Glutamatergic neuron (in vitro differentiated cells): ENCODE results near the gene SERPINA10. TPM values are rescaled to one million over a fixed set of nuclear protein-coding genes. Genes with fewer than 3 reads are reported as not detected.

Source experiments
- DNase-seq: peaks from one replicate; pipeline ENCODE4 v3.0.0; 2022
- H3K27ac Mint-ChIP-seq: one replicate; pipeline ENCODE4 v1.8.0; 2020; ENCODE audit warnings: mild to moderate bottlenecking, mixed read lengths, inconsistent platforms; ENCODE audit not compliant: unreplicated experiment
- H3K27me3 Mint-ChIP-seq: one replicate; pipeline ENCODE4 v1.8.0; 2020; ENCODE audit warnings: mild to moderate bottlenecking, moderate library complexity, mixed read lengths, inconsistent platforms; ENCODE audit not compliant: unreplicated experiment
- H3K36me3 Mint-ChIP-seq: one replicate; pipeline ENCODE4 v1.8.0; 2020; ENCODE audit warnings: mild to moderate bottlenecking, mixed read lengths, inconsistent platforms; ENCODE audit not compliant: unreplicated experiment
- H3K4me1 Mint-ChIP-seq: one replicate; pipeline ENCODE4 v1.8.0; 2020; ENCODE audit warnings: mild to moderate bottlenecking, low read depth, mixed read lengths, inconsistent platforms; ENCODE audit not compliant: unreplicated experiment
- H3K4me3 Mint-ChIP-seq: one replicate; pipeline ENCODE4 v1.8.0; 2020; ENCODE audit warnings: mild to moderate bottlenecking, mixed read lengths, inconsistent platforms; ENCODE audit not compliant: unreplicated experiment
- H3K9me3 Mint-ChIP-seq: one replicate; pipeline ENCODE4 v1.8.0; 2020; ENCODE audit warnings: mild to moderate bottlenecking, moderate library complexity, mixed read lengths, inconsistent platforms; ENCODE audit not compliant: unreplicated experiment
- total RNA-seq: library from RNA; stranded (reverse); fragmentation: NEBNext Ultra II Directional; extraction: Animal tissue kit (Norgen Biotek cat#: 25700); gene quantifications from one replicate; pipeline ENCODE4 v1.2.1, GENCODE V29; 2021; ENCODE audit not compliant: unreplicated experiment
- TF ChIP-seq, protein P1 (sequence below): fragments of 200-600 bp; sonication (generic); IDR thresholded peaks from one replicate; pipeline ENCODE4 v1.5.0; 2021; ENCODE audit not compliant: partially characterized antibody, unreplicated experiment

Gene SERPINA10
- total RNA-seq, 1 donor from 2014 or later: not detected

DNA sequence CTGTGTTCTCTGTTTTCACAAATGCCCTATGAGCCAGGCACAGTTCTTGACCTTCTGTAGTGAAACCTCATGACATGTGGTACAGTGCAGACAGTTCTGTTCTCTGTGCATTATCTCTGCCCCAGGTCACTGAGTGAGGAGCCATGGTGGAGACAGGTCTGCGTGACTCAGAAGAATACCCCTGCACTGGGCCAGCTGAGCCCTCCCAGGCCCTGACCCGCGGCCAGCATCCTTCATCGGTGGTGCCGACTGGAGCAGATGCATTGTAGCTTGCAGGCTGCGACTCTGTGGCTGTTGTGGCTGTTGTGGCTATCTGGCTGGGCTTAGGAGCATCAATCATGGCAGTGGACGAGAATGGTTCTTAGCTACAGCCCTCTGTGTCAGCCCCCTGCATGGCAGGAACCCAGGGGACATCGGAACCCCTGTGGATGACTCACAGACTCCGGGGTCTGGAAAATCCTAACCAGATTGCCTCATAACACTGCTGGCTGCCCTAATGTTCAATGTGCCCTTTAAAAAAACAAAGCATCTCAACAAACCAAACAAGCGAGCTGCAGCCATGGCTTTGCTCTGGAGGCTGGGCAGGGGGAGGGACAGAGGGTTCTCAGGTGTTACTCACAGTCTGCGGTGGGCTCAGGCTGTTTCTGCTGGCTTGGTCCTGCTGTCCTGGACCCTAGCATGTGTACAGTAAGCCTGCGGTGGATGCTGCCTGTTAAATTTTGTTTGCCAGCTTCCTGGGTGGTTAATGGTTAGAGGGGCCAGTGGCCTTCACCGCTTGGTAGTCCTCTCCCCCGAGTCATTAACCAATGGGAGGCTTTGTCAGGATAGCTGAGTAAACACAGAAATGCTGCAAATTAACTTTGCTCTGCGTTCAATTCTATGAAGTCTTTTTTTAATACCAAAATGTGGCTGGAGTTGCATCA is 29.8 kb upstream of the SERPINA10 start, which contains the start of gene SERPINA6:
SERPINA6 (minus strand) TSS at position 689 of the 923 bp plus-strand sequence. CDS start 8,688 bp downstream, outside the sequence.
- Mint-ChIP-seq H3K36me3 (no peaks in the 10 kb centered on the region), H3K9me3 (no peaks in the 10 kb centered on the region), H3K27me3 (peaks cover 3% of the 10 kb centered on the region), H3K4me1 (no peaks in the 10 kb centered on the region), H3K27ac (no peak within 1 kb of the TSS), H3K4me3 (no peak within 1 kb of the TSS)
- DNase-seq: no peak
- TF ChIP-seq, protein P1, sequence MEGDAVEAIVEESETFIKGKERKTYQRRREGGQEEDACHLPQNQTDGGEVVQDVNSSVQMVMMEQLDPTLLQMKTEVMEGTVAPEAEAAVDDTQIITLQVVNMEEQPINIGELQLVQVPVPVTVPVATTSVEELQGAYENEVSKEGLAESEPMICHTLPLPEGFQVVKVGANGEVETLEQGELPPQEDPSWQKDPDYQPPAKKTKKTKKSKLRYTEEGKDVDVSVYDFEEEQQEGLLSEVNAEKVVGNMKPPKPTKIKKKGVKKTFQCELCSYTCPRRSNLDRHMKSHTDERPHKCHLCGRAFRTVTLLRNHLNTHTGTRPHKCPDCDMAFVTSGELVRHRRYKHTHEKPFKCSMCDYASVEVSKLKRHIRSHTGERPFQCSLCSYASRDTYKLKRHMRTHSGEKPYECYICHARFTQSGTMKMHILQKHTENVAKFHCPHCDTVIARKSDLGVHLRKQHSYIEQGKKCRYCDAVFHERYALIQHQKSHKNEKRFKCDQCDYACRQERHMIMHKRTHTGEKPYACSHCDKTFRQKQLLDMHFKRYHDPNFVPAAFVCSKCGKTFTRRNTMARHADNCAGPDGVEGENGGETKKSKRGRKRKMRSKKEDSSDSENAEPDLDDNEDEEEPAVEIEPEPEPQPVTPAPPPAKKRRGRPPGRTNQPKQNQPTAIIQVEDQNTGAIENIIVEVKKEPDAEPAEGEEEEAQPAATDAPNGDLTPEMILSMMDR: no peak

DNA sequence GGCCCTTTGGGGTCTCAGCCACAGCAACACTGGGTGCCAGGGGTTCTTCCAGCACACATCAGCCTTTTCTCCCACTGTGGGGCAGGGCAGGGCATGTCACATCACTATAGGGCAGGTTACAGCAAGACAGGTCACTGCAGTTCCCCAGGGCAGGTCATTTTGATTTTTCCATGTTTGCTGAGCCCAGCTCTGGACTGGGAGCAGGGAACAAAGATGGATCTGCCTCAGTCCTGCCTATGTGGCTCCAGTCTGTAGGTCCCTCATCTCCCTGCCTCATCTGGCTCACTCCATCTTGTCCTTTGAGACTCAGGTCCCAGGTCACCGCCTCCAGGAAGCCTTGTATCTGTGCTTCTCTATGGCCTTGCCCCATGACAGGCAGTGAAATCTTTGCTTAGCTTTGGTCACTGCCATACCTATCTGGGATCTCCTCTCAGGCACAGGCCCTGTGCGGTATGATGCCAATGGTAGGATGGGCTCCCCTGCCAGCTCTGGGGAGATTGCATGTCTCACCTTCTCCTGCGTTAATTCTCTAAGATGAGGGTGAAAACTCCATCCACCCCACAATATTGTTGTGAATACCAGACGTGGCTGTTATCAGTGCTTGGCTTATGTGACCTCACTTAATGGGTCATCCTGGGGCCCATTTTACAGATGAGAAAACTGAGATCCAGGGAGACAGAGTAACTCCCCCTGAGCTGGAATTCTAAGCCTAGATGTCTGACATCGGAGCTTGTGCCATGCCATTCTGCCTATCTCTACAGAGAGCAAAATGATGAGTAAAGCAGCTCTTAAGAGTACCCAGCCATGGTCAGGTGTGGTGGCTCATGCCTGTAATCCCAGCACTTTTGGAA is 28.6 kb upstream of the SERPINA10 start:
- Mint-ChIP-seq H3K4me3 (no peak overlapping the region), H3K36me3 (no peaks in the 10 kb centered on the region), H3K27ac (no peak overlapping the region), H3K9me3 (no peaks in the 10 kb centered on the region), H3K4me1 (no peaks in the 10 kb centered on the region), H3K27me3 (peaks cover 3% of the 10 kb centered on the region)
- TF ChIP-seq, protein P1: no peak
- DNase-seq: no peak

DNA sequence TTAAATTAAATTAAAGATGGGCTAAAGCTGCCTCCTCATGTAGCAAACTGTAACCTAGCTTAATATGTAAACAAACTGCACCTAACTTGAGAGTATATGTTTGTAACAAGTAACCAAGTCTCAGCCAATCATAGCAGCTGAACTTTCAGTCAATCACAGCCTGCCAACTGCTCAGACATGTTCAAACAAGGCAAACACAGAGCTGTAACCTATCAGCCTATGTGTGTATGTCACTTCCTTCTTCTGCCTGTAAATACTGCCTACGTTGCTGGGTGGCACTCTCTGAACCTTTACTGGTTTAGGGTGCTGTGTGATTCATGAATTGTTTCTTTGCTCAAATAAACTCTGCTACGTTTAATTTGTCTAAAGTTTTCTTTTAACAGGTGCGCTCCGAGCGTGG is 27.2 kb upstream of the SERPINA10 start:
- TF ChIP-seq, protein P1: no peak
- no peaks in the 10 kb centered on the region for H3K4me1 Mint-ChIP-seq
- H3K4me3 Mint-ChIP-seq: no peak overlapping the region
- no peak overlapping the region for H3K27ac Mint-ChIP-seq
- DNase-seq: no peak
- H3K36me3 Mint-ChIP-seq: no peaks in the 10 kb centered on the region
- H3K27me3 Mint-ChIP-seq: peaks cover 3% of the 10 kb centered on the region
- no peaks in the 10 kb centered on the region for H3K9me3 Mint-ChIP-seq

DNA sequence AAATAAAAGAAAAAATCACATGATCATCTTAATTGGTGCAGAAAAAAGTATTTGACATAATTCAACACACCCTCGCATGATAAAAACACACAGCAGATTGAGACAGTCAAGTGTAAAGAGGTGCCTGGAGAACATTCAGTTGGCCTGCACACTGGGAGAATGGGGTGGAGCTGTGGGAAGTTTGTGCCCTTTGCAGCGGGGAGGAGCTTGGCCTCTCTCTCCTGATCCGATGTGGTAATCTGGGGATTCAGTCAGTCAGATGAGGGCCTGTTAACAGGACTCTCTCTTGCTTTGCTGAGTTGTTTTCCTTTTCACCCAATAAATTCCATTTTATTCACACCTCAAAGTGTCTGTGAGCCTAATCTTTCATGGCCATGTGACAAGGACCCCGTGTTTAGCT is 24.2 kb upstream of the SERPINA10 start:
- TF ChIP-seq, protein P1: no peak
- Mint-ChIP-seq H3K36me3 (no peaks in the 10 kb centered on the region), H3K27ac (no peak overlapping the region), H3K4me1 (peaks cover 2% of the 10 kb centered on the region), H3K4me3 (no peak overlapping the region), H3K9me3 (no peaks in the 10 kb centered on the region), H3K27me3 (no peaks in the 10 kb centered on the region)
- no peak for DNase-seq
